NCI-H524 (cell line): ENCODE measurements around the gene TAAR2.
A peak's percentile ranks its signal among the peaks of the same experiment; 100 is the strongest.
"Not testable (repeated sequence)": the region's sequence is repeated elsewhere in the genome, so short reads cannot be mapped to it uniquely, and the experiment has no call there.

Experiments
- DNase-seq, 2 experiments: peaks; one replicate each; lab custom pipeline; 2025; lab: John Stamatoyannopoulos, UW

TAAR2 gene, protein sequence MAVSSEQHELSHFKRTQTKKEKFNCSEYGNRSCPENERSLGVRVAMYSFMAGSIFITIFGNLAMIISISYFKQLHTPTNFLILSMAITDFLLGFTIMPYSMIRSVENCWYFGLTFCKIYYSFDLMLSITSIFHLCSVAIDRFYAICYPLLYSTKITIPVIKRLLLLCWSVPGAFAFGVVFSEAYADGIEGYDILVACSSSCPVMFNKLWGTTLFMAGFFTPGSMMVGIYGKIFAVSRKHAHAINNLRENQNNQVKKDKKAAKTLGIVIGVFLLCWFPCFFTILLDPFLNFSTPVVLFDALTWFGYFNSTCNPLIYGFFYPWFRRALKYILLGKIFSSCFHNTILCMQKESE

DNA sequence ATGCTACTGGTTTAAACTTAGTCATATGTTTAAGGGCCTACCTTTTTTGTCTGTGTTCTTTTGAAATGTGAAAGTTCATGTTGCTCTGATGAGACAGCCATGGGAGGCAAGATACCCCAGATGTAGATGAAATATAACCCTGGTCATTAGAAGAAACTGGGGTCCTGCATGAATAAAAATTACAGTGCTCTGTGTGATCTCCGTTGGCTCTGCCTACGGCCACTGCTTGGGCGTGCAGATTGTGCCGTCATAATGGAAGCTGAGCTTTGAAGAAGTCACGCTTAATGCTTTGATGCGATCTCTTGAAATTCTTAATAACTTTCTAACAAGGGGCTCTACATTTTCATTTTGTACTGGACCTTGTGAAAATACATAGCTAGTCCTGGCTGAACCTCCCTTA, at the start of gene TAAR2:
TAAR2 (minus strand) TSS at position 101 of the 400 bp plus-strand sequence; CDS start at position 101, 0 bp downstream.
- DNase-seq, result no peak

DNA sequence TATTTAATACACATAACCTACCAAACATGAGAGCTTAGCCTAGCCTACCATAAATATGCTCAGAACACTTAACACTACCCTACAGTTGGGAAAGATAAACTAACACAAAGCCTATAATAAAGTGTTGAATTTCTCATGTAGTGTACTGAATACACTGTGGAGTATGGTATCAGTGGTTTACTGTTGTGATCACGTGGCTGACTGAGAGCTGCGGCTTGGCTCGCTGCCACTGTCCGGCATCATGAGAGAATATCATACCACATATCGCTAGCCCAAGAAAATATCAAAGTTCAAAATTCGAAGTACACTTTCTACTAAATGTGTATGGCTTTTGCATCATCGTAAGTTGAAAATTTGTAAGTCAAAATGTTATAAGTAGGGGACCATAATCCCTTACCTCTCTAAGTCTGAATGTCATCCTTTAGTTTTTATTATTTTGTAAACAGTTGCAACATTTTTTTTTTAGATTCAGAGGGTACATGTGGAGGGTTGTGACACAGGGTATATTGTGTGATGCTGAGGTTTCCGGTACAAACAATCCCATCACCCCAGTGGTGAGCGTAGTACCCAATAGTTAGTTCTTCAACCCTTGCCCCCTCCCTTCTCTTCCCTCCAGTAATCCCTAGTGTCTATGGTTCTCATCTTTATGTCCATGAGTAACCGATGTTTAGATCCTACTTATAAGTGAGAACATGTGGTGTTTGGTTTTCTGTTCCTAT, 49.5 kb upstream of the TAAR2 start:
- no peak for DNase-seq

DNA sequence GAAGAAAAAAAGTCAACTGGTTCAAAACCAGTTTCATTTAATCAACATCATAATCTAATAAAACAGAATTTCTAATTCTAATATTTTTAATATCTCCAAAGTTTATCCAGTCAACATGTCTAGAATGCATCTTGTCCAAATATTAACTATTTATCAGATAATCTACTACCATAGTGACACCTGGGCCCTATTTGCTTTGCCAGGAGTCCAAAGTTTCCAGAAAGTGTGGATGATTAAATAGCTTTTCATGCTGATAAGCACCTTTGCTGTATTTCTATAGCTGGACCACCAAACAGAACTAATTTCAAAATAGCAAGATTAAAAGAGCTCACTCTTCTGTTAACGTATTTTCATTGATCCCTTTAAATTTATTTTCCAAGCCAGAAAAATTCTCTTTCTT, 47.2 kb upstream of the TAAR2 start:
- no peak for DNase-seq

DNA sequence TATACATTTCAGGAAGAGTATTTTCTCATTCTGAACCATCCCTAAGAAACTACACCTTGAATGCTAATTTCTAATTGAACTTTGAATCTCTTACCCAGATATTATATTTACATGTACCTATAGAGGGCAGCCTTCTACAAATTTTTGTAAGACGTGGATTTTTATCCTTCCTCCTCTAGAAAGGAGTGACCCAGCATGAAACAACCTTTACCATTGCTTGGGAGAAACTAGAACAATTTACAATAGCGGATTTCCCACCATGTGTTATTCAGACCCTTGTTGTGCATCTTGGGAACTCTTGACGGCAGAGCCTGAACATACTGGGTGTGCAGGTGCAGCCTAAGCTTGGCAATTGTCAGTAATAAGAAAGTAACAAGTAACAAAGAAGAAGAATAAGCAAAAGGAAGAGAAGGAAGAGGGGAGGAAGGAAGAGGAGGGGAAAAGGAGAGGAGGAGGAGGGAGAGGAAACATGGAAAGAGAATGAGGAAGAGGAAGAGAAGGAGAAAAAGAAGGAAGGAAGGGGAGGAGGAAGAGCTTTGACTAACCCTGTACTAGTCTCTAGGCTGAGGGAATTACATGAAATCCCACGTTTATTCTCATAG, 45.7 kb upstream of the TAAR2 start:
- DNase-seq, result peak; percentile 25 to 66

DNA sequence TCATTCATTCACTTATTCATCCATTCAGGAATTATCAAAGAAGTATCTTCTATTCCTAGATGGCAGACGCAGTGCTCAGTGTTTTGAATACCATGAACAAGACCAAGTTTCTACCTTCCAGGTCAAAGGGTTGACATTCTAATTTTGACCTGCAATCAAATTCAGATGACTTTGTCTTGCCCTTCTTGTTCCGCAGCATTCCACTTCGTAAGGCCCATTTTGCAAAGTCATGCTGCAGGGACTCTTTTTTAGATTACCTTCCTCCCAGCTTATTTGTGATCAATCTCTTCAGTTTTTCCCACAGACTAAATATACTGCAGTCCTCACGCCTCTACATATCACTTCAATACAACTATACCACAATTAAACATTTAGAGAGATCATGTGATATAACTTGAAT, 42.0 kb upstream of the TAAR2 start:
- DNase-seq, result no peak

DNA sequence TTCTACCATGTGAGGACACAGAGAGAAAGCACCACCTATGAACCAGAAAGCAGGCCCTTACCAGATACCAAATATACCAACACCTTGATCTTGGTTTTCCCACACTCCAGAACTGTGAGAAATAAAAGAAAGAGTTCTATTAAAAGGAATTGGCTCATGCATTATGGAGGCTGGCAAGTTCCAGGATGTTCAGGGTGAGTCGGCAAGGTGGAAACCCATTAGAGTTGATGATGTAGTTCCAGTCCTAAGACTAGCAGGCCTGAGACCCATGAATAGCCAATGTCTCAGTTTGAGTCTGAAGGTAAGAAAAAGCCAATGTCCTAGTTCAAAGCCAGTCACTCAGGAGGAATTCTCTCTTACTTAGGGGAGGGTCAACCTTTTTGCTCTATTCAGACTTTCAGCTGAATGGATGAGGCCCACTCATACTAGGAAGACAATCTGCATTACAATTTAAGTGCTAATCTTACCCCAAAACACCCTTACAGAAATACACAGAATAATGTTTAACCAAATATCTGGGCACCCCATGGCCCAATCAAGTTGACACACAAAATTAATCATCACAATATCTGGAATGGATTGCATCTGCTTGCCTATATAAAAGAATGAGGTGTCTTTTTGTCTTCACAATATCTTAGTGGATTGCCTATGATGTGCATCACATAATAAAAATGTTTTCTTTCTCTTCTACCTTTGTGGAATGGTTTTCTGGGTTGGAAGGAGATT, 40.4 kb upstream of the TAAR2 start:
- no peak for DNase-seq

DNA sequence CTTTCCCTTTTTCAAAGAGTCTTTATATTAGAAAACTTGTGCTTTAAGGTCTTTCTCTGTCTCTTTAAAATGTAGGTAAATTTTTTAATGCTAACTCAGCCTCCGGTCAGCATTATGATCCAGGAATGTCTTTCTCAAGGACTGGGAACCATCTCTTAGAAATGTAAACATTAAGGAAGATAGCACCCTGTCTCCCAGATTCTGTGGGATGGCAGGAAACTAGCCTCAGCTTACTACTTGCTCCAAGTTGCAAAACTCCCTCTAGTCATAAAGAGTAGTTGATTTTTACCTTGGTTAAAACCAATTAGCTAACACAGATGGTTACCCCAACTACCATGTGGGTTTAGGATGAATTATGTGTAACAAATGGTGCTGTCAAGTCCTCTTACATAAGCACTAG, 39.6 kb upstream of the TAAR2 start:
- DNase-seq, result peak in 1 of 2 experiments; percentile 12

DNA sequence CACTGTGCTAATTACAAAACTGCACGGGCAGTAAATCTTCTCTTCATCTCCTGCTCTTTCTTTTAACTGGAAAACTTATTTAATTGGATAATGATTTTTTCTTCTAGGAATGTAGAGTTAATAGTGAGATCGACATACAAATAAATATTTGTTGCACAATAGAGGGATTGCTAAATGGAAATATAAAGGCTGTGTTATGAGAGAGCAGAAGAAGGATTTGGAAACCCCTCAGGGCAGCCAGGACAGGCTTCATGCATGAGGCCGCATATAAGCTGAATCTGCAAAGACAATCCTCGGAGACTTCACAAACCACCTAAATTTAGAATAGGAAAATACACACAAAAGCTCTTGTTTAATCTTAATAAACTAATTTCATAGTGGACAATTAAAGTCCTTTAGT, 37.8 kb upstream of the TAAR2 start:
- no peak for DNase-seq

DNA sequence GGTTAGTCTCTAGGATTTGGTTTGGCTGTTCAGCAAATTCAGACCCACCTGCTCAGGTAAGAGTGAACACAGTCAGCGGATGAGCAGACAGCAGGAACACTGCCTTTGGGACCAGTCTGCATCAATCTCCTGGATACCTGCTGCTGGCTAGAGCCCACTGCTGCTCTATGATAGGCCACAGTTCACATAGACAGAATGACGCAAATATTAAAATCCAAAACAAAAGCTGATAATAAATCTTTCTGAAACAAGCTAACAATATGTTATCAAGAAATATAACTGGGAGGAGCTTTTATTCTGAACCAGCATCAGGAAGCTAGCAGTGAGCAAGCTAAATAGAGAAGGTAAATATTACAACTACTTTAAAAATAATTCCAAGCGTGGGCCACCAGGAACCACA, 35.0 kb upstream of the TAAR2 start, which contains the start of gene TAAR1:
TAAR1 (minus strand) TSS at position 101 of the 400 bp plus-strand sequence. CDS start 13,179 bp downstream, outside the sequence.
- DNase-seq, result no peak

DNA sequence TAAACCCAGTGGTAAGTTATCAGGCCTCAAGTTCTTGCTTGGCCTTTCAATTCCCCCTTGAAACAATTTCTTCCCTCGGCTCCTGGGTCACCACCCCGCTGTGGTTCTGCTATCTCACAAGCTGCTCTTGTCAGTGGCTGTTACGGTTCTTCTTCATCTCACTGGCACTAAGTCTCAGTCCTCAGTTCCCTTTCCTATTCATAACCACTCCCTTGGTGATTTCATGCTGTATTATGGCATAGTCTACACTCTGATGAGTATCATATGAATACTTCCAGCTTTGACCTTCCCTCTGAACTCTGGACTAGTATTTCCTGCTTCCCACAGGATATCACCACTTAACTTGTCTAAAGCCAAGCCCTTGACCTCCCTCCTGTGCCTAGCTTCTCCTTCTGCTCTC, 27.0 kb upstream of the TAAR2 start:
- DNase-seq, result no peak

DNA sequence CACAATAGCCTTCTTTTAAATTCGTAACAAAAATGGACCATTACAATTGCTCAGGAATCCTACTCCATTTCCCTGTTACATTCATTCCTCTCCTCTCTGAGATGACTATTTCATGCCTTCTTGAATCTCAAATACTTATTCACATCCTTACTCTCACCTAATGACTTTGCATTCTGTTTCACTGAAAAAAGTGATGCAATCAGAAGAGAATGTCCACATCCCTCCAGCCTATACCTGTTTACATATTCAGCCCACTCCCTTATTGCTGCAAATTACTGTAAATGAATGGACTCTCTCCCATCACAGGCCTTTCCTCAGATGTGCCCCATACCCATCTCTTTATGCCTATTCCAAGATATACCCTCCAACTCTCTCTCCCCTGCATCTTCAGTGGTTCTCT, 26.4 kb upstream of the TAAR2 start:
- DNase-seq, result no peak

DNA sequence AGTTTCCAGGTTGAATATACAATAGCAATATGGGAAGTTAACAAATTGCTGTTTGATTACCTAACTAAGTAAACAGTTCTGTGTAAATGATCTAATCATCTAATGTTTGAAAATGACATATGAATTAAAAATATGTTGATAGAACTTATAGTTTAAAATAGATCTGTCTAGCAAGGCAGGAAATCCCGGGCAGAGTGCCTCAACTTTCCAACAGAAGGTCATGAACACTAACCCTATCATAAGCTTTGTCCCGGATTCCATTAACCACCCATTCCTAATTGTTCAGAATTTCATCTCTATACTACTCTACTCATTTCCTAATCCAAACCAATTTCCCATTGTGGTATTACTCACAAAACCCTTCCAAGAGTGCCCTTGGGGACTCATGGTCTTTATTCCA, 24.8 kb upstream of the TAAR2 start:
- DNase-seq, result no peak

DNA sequence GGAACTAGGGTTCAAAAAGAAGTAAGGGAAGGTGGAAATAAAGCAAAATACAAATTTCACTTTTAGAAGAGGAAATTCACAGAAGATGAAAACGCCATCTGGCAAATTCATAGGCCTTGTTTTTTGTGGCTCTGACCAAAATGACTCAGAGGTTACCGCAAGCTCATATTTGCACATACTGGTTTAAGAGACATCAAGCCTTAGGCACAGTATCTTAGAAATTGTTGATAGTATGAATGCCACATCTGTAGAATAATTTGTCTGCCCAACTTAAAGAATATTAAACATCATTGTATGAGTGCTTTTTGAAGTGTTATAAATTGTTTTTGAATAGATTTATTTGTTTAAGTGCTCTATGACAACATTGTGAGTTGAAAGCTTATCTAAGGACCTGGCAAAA, 24.3 kb upstream of the TAAR2 start:
- DNase-seq, result no peak

DNA sequence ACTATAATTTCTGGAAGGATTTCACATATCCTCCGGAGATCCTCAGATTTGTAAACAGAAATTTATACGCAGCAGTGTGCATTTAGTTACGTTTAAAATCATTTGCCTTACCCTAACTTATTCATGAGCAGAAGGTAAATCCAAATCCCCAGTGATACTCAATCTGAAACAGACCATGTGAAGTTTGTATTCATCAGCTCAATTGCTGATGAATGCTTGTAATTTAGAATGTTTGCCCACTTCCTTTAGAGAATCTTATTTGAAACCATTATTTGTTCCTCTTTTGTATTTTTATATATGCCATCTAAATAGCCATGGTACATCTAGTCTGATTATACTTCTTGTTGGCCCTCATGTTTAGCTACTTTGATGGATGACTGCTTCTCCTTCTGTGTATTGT, 19.5 kb upstream of the TAAR2 start:
- no peak for DNase-seq

DNA sequence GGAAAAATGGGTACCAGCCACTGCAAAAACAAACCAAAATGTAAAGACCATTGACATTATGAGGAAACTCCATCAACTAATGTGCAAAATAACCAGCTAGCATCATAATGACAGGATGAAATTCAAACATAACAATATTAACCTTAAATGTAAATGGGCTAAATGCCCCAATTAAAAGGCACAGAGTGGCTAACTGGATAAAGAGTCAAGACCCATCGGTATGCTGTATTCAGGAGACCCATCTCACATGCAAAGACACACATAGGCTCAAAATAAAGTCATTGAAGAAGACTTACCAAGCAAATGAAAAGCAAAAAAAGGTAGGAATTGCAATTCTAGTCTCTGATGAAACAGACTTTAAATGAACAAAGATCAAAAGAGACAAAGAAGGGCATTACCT, 13.1 kb upstream of the TAAR2 start:
- not testable (repeated sequence) for DNase-seq

DNA sequence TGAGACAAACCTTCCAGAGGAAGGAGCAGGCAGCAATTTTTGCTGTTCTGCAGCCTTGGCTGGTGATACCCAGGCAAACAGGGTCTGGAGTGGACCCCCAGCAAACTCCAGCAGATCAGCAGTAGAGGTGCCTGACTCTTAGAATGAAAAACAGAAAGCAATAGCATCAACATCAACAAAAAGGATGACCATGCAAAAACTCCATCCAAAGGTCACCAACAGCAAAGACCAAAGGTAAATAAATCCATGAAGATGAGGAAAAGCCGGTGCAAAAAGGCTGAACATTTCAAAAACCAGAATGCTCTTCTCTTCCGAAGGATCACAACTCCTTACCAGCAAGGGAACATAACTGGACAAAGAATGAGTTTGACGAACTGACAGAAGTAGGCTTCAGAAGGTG, 11.8 kb upstream of the TAAR2 start:
- DNase-seq, result not testable (repeated sequence)

DNA sequence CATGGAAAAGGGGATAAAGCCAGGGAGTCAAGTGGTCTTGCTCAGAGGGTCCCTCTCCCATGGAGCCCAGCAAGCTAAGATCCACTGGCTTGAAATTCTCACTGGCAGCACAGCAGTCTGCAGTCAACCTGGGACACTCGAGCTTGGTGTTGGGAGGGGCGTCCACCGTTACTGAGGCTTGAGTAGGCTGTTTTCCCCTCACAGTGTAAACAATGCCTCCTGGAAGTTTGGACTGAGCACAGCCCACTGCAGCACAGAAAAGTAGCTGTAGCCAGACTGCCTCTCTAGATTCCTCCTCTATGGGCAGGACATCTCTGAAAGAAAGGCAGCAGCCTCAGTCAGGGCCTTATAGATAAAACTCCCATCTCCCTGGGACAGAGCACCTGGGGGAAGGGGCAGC, 11.2 kb upstream of the TAAR2 start:
- DNase-seq, result not testable (repeated sequence)

DNA sequence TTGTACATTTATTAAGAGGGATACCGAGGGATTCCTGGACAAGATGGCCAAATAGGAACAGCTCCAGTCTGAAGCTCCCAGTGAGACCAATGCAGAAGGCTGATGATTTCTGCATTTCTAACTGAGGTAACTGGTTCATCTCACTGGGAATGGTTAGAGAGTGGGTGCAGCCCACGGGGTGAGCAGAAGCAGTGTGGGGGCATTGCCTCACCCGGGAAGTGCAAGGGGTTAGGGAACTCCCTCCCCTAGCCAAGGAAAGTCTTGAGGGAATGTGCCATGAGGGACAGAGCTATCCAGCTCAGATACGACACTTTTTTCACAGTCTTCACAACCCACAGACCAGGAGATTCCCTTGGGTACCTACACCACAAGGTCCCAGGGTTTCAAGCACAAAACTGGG, 10.7 kb upstream of the TAAR2 start:
- DNase-seq, result no peak

DNA sequence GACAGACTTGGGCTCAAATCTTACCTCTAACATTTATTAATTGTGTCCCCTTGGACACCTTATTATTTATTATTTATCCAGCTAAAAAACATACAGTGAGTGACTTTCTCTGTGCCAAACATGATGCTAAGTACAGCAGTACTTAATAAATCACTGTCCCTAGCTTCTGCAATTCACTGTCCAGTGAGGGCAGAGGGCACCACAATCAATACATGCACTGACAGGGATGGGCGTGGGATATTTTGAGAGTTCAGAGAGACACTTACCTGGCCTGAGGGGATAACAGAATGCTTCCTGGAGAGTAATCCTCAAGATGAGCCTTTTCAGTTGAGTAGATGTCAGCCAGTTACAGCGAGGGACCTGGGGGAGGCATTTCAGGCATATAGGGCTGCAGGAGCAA, 9.3 kb upstream of the TAAR2 start:
- DNase-seq, result no peak

DNA sequence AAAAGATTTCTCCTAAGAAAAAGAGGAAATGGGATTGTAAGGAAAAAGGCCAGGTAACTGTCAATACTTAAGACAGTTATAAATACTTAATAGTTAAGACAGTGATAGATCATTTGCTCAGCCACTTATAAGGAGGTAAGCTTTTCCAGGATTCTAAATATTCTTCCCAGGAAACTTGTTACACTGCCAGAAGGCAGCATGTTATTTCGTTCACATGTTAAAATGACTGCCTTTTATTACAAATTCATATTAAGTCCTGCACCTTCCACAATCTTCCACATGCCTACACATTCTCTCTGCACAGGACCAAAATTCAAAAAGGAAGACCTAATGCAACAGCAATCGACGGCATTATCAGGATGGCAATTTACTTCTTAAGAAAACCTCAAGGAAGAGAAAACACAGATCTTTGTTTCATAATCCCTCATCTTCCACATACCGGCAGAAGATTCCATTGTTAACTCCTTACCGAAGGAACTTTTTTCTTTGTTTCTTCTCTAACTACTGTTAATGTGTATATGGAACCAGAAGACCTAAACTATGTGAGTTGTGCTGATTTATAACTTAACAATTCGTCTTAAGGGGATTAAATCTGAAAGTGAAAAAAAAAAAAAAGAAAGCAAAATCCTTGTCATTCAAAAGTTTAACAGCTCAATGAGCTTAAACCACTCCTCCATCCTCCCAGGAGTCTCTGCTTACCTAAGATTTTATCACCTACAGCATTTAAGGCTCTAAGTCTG, 799 bp downstream of the TAAR2 start:
- DNase-seq, result no peak

DNA sequence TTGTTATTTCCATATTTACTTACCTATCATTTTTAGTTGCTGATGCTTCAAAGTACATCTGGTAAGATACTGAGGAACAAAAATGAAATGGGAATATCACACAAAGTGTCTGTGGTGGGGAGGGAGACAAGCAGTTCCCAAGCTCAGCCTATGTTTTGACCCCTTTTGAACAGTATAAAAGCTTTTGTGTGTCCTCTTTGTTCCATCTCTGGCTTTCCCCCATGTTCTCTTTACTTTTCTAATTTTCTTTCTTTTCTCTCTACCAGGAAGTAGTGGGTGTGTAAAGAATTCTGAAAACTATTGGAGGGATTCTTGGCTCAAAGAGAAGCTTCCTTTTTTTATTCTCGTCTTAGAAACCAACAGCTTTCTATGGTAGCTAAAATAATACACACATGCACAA, 7.4 kb downstream of the TAAR2 start:
- DNase-seq, result no peak

DNA sequence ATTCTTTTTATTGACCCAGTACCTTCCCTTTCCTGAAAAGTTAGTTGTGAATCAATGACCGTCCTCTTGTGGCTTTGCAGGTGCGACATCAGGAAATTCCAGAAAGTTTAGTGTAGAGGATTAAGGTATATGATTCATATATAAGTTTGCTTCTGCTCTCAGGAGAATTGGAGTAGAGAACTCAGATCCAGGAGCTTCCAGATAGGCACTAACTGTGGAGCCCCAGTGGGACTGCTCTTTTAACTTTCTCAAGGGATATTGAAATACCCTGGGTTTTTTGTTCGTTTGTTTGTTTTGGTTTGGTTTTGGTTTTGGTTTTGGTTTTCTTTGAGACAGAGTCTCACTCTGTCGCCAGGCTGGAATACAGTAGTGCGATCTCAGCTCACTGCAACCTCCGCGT, 9.5 kb downstream of the TAAR2 start:
- DNase-seq, result no peak
